ENCODE data around the gene CMTM5. TPM values are rescaled to one million over a fixed set of nuclear protein-coding genes. Genes with fewer than 3 reads are reported as not detected.

The CMTM5 gene
- total RNA-seq, 3 donors from 2014 or later (not counting 1 experiment from before 2014, with no cell fraction given), result 2.9 to 4.5 TPM; not detected in 1

DNA sequence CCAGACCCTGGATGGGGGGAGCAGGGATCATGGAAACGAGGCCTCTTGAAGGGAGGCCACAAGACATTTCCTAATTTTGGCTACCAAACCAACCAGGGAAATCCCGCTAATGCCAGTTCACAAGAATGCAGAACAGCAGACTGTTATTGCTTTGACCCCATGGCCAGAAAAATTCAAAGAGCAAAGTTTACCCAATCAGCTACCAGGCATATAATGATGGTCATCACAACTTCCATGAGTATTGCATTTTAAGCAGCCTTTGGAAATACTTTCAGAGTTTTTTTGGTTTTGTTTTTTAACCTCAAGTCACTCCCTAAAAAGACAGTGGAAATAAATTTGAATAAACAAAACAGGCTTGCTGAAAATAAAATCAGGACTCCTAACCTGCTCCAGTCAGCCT lies 4.3 kb upstream of the CMTM5 start, which contains the start of gene IL25:
TSS of gene IL25 (plus strand) at position 301 of the 400 bp plus-strand sequence.
- no peaks in the 10 kb centered on the region for H3K4me1 Mint-ChIP-seq
- H3K9me3 ChIP-seq (ENCODE audit: control insufficient read depth, insufficient read depth, low read length), result no peaks in the 10 kb centered on the region
- 73% methylated on average over 2 of the region's 2 CpGs for WGBS (ENCODE audit: insufficient coverage)
- intact Hi-C loops (cut with micrococcal nuclease), result no loop called here
- TF ChIP-seq, protein P1, sequence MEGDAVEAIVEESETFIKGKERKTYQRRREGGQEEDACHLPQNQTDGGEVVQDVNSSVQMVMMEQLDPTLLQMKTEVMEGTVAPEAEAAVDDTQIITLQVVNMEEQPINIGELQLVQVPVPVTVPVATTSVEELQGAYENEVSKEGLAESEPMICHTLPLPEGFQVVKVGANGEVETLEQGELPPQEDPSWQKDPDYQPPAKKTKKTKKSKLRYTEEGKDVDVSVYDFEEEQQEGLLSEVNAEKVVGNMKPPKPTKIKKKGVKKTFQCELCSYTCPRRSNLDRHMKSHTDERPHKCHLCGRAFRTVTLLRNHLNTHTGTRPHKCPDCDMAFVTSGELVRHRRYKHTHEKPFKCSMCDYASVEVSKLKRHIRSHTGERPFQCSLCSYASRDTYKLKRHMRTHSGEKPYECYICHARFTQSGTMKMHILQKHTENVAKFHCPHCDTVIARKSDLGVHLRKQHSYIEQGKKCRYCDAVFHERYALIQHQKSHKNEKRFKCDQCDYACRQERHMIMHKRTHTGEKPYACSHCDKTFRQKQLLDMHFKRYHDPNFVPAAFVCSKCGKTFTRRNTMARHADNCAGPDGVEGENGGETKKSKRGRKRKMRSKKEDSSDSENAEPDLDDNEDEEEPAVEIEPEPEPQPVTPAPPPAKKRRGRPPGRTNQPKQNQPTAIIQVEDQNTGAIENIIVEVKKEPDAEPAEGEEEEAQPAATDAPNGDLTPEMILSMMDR (IDR thresholded peaks at IDR 0.05), result no peak
- H3K27me3 Mint-ChIP-seq (ENCODE audit: low read depth in 2 of 2), result peaks cover 15 to 19% of the 10 kb centered on the region in 2 donors
- no peak within 1 kb of the TSS for H3K4me3 Mint-ChIP-seq
- no peaks in the 10 kb centered on the region for H3K27me3 ChIP-seq (ENCODE audit: control insufficient read depth, insufficient read depth, low read length)
- H3K36me3 Mint-ChIP-seq, result no peaks in the 10 kb centered on the region
- H3K4me1 ChIP-seq (ENCODE audit: control insufficient read depth, insufficient read depth, low read length), result no peaks in the 10 kb centered on the region
- H3K9me3 Mint-ChIP-seq, result no peaks in the 10 kb centered on the region
- H3K27ac Mint-ChIP-seq, result no peak within 1 kb of the TSS
- ATAC-seq (no peak), DNase-seq (no peak)
- H3K27ac ChIP-seq (ENCODE audit: low read length), result no peak within 1 kb of the TSS
- H3K4me3 ChIP-seq (ENCODE audit: low read length), result no peak within 1 kb of the TSS
- H3K36me3 ChIP-seq (ENCODE audit: control insufficient read depth, insufficient read depth, low read length), result no peaks in the 10 kb centered on the region

DNA sequence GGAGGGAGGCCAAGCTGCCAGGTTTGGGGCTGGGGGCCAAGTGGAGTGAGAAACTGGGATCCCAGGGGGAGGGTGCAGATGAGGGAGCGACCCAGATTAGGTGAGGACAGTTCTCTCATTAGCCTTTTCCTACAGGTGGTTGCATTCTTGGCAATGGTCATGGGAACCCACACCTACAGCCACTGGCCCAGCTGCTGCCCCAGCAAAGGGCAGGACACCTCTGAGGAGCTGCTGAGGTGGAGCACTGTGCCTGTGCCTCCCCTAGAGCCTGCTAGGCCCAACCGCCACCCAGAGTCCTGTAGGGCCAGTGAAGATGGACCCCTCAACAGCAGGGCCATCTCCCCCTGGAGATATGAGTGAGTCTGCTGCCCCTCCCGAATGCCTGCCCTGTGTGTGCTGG lies 3.8 kb upstream of the CMTM5 start:
- H3K4me1 Mint-ChIP-seq, result no peaks in the 10 kb centered on the region
- H3K27ac Mint-ChIP-seq, result no peak overlapping the region
- TF ChIP-seq, protein P1 (IDR thresholded peaks at IDR 0.05), result no peak
- H3K36me3 Mint-ChIP-seq, result no peaks in the 10 kb centered on the region
- peaks cover 13 to 15% of the 10 kb centered on the region in 2 donors for H3K27me3 Mint-ChIP-seq (ENCODE audit: low read depth in 2 of 2)
- no peak for DNase-seq
- H3K4me3 ChIP-seq (ENCODE audit: low read length), result no peak overlapping the region
- no peaks in the 10 kb centered on the region for H3K9me3 ChIP-seq (ENCODE audit: control insufficient read depth, insufficient read depth, low read length)
- no peaks in the 10 kb centered on the region for H3K4me1 ChIP-seq (ENCODE audit: control insufficient read depth, insufficient read depth, low read length)
- intact Hi-C loops (cut with micrococcal nuclease), result no loop called here
- H3K27ac ChIP-seq (ENCODE audit: low read length), result no peak overlapping the region
- no peak for ATAC-seq
- no peaks in the 10 kb centered on the region for H3K36me3 ChIP-seq (ENCODE audit: control insufficient read depth, insufficient read depth, low read length)
- no peak overlapping the region for H3K4me3 Mint-ChIP-seq
- H3K27me3 ChIP-seq (ENCODE audit: control insufficient read depth, insufficient read depth, low read length), result no peaks in the 10 kb centered on the region
- no peaks in the 10 kb centered on the region for H3K9me3 Mint-ChIP-seq
- WGBS (ENCODE audit: insufficient coverage), result 92% methylated on average over 3 of the region's 3 CpGs

DNA sequence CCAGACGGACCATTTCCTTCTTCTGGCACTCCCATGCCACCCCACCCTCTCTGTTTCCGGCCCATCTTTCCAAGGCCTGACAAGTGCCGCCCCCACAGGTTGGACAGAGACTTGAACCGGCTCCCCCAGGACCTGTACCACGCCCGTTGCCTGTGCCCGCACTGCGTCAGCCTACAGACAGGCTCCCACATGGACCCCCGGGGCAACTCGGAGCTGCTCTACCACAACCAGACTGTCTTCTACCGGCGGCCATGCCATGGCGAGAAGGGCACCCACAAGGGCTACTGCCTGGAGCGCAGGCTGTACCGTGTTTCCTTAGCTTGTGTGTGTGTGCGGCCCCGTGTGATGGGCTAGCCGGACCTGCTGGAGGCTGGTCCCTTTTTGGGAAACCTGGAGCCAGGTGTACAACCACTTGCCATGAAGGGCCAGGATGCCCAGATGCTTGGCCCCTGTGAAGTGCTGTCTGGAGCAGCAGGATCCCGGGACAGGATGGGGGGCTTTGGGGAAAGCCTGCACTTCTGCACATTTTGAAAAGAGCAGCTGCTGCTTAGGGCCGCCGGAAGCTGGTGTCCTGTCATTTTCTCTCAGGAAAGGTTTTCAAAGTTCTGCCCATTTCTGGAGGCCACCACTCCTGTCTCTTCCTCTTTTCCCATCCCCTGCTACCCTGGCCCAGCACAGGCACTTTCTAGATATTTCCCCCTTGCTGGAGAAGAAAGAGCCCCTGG lies 1.2 kb upstream of the CMTM5 start:
- Histone ChIP-seq H3K9me3 (ENCODE audit: control insufficient read depth, insufficient read depth, low read length) (no peaks in the 10 kb centered on the region), H3K4me3 (ENCODE audit: low read length) (no peak overlapping the region), H3K4me1 (ENCODE audit: control insufficient read depth, insufficient read depth, low read length) (no peaks in the 10 kb centered on the region), H3K27ac (ENCODE audit: low read length) (no peak overlapping the region), H3K36me3 (ENCODE audit: control insufficient read depth, insufficient read depth, low read length) (no peaks in the 10 kb centered on the region), H3K27me3 (ENCODE audit: control insufficient read depth, insufficient read depth, low read length) (no peaks in the 10 kb centered on the region)
- intact Hi-C loops (cut with micrococcal nuclease), result no loop called here
- no peak overlapping the region for H3K27ac Mint-ChIP-seq
- H3K9me3 Mint-ChIP-seq, result no peaks in the 10 kb centered on the region
- H3K36me3 Mint-ChIP-seq, result no peaks in the 10 kb centered on the region
- TF ChIP-seq, protein P1 (IDR thresholded peaks at IDR 0.05), result no peak
- H3K4me3 Mint-ChIP-seq, result no peak overlapping the region
- H3K4me1 Mint-ChIP-seq, result no peaks in the 10 kb centered on the region
- DNase-seq, result no peak
- no peak for ATAC-seq
- H3K27me3 Mint-ChIP-seq (ENCODE audit: low read depth in 2 of 2), result peaks cover 6 to 7% of the 10 kb centered on the region in 2 donors
- 90% methylated on average over 21 of the region's 21 CpGs for WGBS (ENCODE audit: insufficient coverage)

DNA sequence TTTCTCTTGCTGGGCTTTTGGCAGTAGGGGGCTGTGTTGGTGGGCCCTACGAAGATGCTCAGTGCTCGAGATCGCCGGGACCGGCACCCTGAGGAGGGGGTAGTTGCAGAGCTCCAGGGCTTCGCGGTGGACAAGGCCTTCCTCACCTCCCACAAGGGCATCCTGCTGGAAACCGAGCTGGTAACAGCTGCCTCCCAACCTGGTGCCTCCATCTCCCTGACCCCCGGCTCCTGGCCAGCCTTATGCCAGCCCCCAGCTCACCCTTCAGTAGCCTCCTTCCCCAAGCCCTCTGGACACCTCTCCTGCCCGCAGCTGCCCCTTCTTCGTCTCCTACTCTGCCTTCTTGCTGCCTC lies 328 bp downstream of the CMTM5 start:
- Mint-ChIP-seq H3K4me1 (no peaks in the 10 kb centered on the region), H3K27me3 (ENCODE audit: low read depth in 2 of 2) (peaks cover 0 to 4% of the 10 kb centered on the region in 2 donors), H3K4me3 (no peak overlapping the region), H3K9me3 (no peaks in the 10 kb centered on the region), H3K36me3 (no peaks in the 10 kb centered on the region), H3K27ac (no peak overlapping the region)
- H3K36me3 ChIP-seq (ENCODE audit: control insufficient read depth, insufficient read depth, low read length), result no peaks in the 10 kb centered on the region
- WGBS (ENCODE audit: insufficient coverage), result 71% methylated on average over 10 of the region's 11 CpGs
- ATAC-seq, result no peak
- no peak overlapping the region for H3K4me3 ChIP-seq (ENCODE audit: low read length)
- no peak for DNase-seq
- no peak overlapping the region for H3K27ac ChIP-seq (ENCODE audit: low read length)
- no peaks in the 10 kb centered on the region for H3K9me3 ChIP-seq (ENCODE audit: control insufficient read depth, insufficient read depth, low read length)
- intact Hi-C loops (cut with micrococcal nuclease), result no loop called here
- no peaks in the 10 kb centered on the region for H3K4me1 ChIP-seq (ENCODE audit: control insufficient read depth, insufficient read depth, low read length)
- no peaks in the 10 kb centered on the region for H3K27me3 ChIP-seq (ENCODE audit: control insufficient read depth, insufficient read depth, low read length)
- TF ChIP-seq, protein P1 (IDR thresholded peaks at IDR 0.05), result no peak
